Gastroesophageal sphincter (tissue), 4 donors: ENCODE results near the gene RNF224. TPM values are rescaled to one million over a fixed set of nuclear protein-coding genes. Genes with fewer than 3 reads are reported as not detected.

Experiments
- ATAC-seq: fragments of 150-250 bp; one replicate; pipeline ENCODE4 v1.9.1; 2016; ENCODE audit warnings: mild to moderate bottlenecking, moderate library complexity
- H3K27ac ChIP-seq, 4 donors: fragments of 200-600 bp; sonication (generic) in 3 of 4; 1 replicate in 3 of 4; 2 replicates in 1 of 4; pipeline ENCODE4 v1.5.1; 2016 to 2019
- H3K27me3 ChIP-seq: fragments of 200-600 bp; sonication (generic); one replicate; pipeline ENCODE4 v1.5.1; 2019
- H3K36me3 ChIP-seq, 2 donors: fragments of 200-600 bp; sonication (generic); one replicate each; pipeline ENCODE4 v1.5.1; 2019; ENCODE audit warnings: control low read depth in 1 of 2
- H3K4me1 ChIP-seq, 3 donors: fragments of 200-600 bp; sonication (generic); 1 replicate in 2 of 3; 2 replicates in 1 of 3; pipeline ENCODE4 v1.5.1; 2016 to 2019; ENCODE audit warnings: control low read depth in 2 of 3
- H3K4me3 ChIP-seq, 2 donors: fragments of 200-600 bp; sonication (generic); one replicate each; pipeline ENCODE4 v1.5.1; 2019; ENCODE audit warnings: mild to moderate bottlenecking in 1 of 2, moderate library complexity in 1 of 2
- H3K9me3 ChIP-seq, 3 donors: fragments of 200-600 bp; sonication (generic); one replicate each; pipeline ENCODE4 v1.5.1; 2017 to 2019; ENCODE audit warnings: control low read depth in 2 of 3
- CTCF ChIP-seq, 4 experiments: fragments of 200-600 bp in 2 of 4; fragments of 450-650 bp in 2 of 4; sonication (generic) in 1 of 4; IDR thresholded peaks; one replicate each; pipeline ENCODE4 v1.5.1; 2017 to 2019; ENCODE audit warnings: antibody characterized with exemption in 4 of 4, mild to moderate bottlenecking in 2 of 4, moderate library complexity in 2 of 4
- EP300 ChIP-seq: sonication (generic); formaldehyde crosslinking; IDR thresholded peaks from one replicate; pipeline ENCODE4 v1.6.1; 2017; ENCODE audit warnings: antibody characterized with exemption, mild to moderate bottlenecking
- POLR2A ChIP-seq, 2 donors: fragments of 450-650 bp; IDR thresholded peaks; one replicate each; pipeline ENCODE4 v1.6.1; 2017; ENCODE audit warnings: antibody characterized with exemption in 2 of 2, mild to moderate bottlenecking in 2 of 2, moderate library complexity in 1 of 2
- POLR2AphosphoS5 ChIP-seq: sonication (generic); formaldehyde crosslinking; IDR thresholded peaks from one replicate; pipeline ENCODE4 v1.6.1; 2017; ENCODE audit warnings: antibody characterized with exemption
- WGBS, 2 donors: methylation state at CpG; one replicate each; pipeline ENCODE4 v1.1.5; 2018; ENCODE audit warnings: low coverage in 1 of 2; 5-methylcytosine and 5-hydroxymethylcytosine counted together
- total RNA-seq, 4 donors: library from RNA; depleted of rRNA; stranded (reverse); fragments of >200 nt; gene quantifications; one replicate each; pipeline ENCODE4 v1.1.0, GENCODE V29; 2016

The RNF224 gene
- total RNA-seq, 4 donors from 2014 or later: 0.57 TPM; not detected in 3

- no peak for ATAC-seq
- Histone ChIP-seq H3K27ac (no peak overlapping the region), H3K9me3 (no peaks in the 10 kb centered on the region), H3K36me3 (peaks cover 0 to 69% of the 10 kb centered on the region in 2 donors), H3K4me1 (peaks cover 6 to 62% (median 36%) of the 10 kb centered on the region in 3 donors), H3K27me3 (no peaks in the 10 kb centered on the region), H3K4me3 (peak overlapping the region in 1 of 2 donors; percentile 75)
- TF ChIP-seq EP300: no peak
- TF ChIP-seq POLR2AphosphoS5: no peak
- WGBS, 2 donors: 80% methylated on average over 2 of the region's 6 CpGs; no CpG with 5 or more reads in 1 of the 2 donors
Observed at GRCh38 chr9:137186385-137186784, 40.9 kb upstream of the RNF224 start.

- no peak for ATAC-seq
- peak overlapping the region in 1 of 4 donors; percentile 97 for H3K27ac ChIP-seq
- 87% methylated on average over 4 of the region's 15 CpGs; no CpG with 5 or more reads in 1 of the 2 donors for WGBS, 2 donors
- peak overlapping the region; percentile 63 to 75 for H3K4me3 ChIP-seq
- H3K27me3 ChIP-seq: no peaks in the 10 kb centered on the region
- peaks cover 0 to 68% of the 10 kb centered on the region in 2 donors for H3K36me3 ChIP-seq
- TF ChIP-seq POLR2A (IDR thresholded peaks at IDR 0.05) (no peak), CTCF (IDR thresholded peaks at IDR 0.05) (no peak), EP300 (no peak), POLR2AphosphoS5 (no peak)
- H3K4me1 ChIP-seq: peaks cover 6 to 71% (median 36%) of the 10 kb centered on the region in 3 donors
- H3K9me3 ChIP-seq: no peaks in the 10 kb centered on the region
Observed at GRCh38 chr9:137187386-137187785, 39.9 kb upstream of the RNF224 start.

DNA sequence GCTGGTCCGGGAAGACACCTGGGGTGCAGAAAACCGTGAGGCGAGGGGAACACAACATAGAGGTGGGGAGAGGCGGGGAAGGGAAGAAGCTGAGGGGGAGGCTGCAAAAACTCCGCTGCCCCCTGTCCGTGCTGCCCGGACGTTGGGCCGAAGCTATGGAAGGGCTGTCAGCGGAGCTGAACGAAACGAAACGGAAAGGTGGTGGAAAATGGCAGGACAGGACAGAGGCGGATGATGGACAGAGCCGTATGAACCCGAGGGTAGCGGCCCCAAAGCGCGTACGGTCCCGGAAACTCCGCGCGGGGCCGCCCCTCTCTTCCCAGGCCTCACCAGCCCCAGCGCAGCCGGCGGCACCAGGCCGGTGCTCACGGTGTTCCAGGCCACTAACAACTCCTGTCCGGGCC, 39.2 kb upstream of the RNF224 start:
- 0% methylated on average over 5 to 7 of the region's 31 CpGs for WGBS, 2 donors
- Histone ChIP-seq H3K36me3 (peaks cover 0 to 61% of the 10 kb centered on the region in 2 donors), H3K4me1 (peaks cover 6 to 71% (median 36%) of the 10 kb centered on the region in 3 donors), H3K9me3 (no peaks in the 10 kb centered on the region), H3K27me3 (no peaks in the 10 kb centered on the region), H3K27ac (peak overlapping the region; percentile 75 to 99 (median 98)), H3K4me3 (peak overlapping the region; percentile 63 to 75)
- no peak for TF ChIP-seq POLR2AphosphoS5
- TF ChIP-seq EP300: no peak
- TF ChIP-seq CTCF (IDR thresholded peaks at IDR 0.05): no peak
- no peak for TF ChIP-seq POLR2A (IDR thresholded peaks at IDR 0.05)
- ATAC-seq: no peak

GRCh38 chr9:137188490-137189296, 38.6 kb upstream of the RNF224 start, which contains the start of the genes ANAPC2 and SSNA1:
Gene ANAPC2, minus strand, starts transcription at chr9:137188560. Its CDS starts 28 bp downstream, at chr9:137188532.
Gene SSNA1, plus strand, starts transcription at chr9:137188676. Its CDS starts 51 bp downstream, at chr9:137188727.
- H3K27me3 ChIP-seq: no peaks in the 10 kb centered on the region
- peak within 1 kb of the TSS; percentile 63 to 75 for H3K4me3 ChIP-seq
- WGBS, 2 donors: no CpG with 5 or more reads among the region's 98 CpGs
- peaks cover 6 to 71% (median 36%) of the 10 kb centered on the region in 3 donors for H3K4me1 ChIP-seq
- H3K36me3 ChIP-seq: peaks cover 0 to 55% of the 10 kb centered on the region in 2 donors
- H3K27ac ChIP-seq: peak within 1 kb of the TSS; percentile 75 to 99 (median 98)
- H3K9me3 ChIP-seq: no peaks in the 10 kb centered on the region
- TF ChIP-seq POLR2A (IDR thresholded peaks at IDR 0.05) (peak; percentile 92 to 95), CTCF (IDR thresholded peaks at IDR 0.05) (peak in 3 of 4 experiments; percentile 15 to 42 (median 16)), POLR2AphosphoS5 (peak; percentile 95), EP300 (no peak)
- peak; percentile 93 for ATAC-seq
